Measurements from ENCODE around the gene TSPAN9.

Gene TSPAN9

DNA sequence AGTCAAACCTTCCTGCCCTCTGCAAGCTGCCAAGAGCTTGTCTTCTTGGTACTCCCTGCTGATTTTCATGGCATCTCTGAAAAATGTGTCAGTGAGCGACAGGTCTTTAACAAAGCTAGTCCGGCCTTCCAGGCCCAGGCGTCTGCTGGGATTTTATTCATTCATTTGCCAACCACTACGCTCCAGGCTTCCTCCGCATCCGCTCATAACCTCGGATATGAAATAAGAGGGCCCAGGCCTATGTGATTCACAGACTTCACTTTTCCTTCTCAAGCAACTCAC is 13.8 kb downstream of the TSPAN9 start:
- Histone ChIP-seq H3K9me2 (replicated peaks; ENCODE audit: insufficient read depth, low read length) (no peaks in the 10 kb centered on the region), H3K9ac (ENCODE audit: low read length) (no peak overlapping the region), H3F3A (ENCODE audit: insufficient read depth) (no peaks in the 10 kb centered on the region), H3K4me2 (ENCODE audit: low read depth, low read length, poor library complexity, severe bottlenecking) (no peak overlapping the region), H3K79me2 (ENCODE audit: insufficient read depth, low read length) (no peaks in the 10 kb centered on the region), H3K4me3 (ENCODE audit: insufficient read depth, low read length, poor library complexity, severe bottlenecking) (no peak overlapping the region), H3K36me3 (ENCODE audit: low read length) (no peaks in the 10 kb centered on the region), H3K27ac (ENCODE audit: low read depth, low read length) (no peak overlapping the region), H4K20me1 (ENCODE audit: low read depth, low read length) (no peaks in the 10 kb centered on the region), H2AFZ (ENCODE audit: low read depth, low read length, severe bottlenecking) (no peak overlapping the region), H3K9me3 (ENCODE audit: insufficient read depth, low read length) (no peaks in the 10 kb centered on the region), H3K27me3 (ENCODE audit: low read length) (no peaks in the 10 kb centered on the region)
- no peak for TF ChIP-seq EZH2phosphoT487 (conservative IDR thresholded peaks at IDR 0.05; ENCODE audit: low read length)
- TF ChIP-seq, protein P1, sequence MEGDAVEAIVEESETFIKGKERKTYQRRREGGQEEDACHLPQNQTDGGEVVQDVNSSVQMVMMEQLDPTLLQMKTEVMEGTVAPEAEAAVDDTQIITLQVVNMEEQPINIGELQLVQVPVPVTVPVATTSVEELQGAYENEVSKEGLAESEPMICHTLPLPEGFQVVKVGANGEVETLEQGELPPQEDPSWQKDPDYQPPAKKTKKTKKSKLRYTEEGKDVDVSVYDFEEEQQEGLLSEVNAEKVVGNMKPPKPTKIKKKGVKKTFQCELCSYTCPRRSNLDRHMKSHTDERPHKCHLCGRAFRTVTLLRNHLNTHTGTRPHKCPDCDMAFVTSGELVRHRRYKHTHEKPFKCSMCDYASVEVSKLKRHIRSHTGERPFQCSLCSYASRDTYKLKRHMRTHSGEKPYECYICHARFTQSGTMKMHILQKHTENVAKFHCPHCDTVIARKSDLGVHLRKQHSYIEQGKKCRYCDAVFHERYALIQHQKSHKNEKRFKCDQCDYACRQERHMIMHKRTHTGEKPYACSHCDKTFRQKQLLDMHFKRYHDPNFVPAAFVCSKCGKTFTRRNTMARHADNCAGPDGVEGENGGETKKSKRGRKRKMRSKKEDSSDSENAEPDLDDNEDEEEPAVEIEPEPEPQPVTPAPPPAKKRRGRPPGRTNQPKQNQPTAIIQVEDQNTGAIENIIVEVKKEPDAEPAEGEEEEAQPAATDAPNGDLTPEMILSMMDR (IDR thresholded peaks at IDR 0.05; ENCODE audit: insufficient read depth, low read length, poor library complexity, severe bottlenecking): no peak

DNA sequence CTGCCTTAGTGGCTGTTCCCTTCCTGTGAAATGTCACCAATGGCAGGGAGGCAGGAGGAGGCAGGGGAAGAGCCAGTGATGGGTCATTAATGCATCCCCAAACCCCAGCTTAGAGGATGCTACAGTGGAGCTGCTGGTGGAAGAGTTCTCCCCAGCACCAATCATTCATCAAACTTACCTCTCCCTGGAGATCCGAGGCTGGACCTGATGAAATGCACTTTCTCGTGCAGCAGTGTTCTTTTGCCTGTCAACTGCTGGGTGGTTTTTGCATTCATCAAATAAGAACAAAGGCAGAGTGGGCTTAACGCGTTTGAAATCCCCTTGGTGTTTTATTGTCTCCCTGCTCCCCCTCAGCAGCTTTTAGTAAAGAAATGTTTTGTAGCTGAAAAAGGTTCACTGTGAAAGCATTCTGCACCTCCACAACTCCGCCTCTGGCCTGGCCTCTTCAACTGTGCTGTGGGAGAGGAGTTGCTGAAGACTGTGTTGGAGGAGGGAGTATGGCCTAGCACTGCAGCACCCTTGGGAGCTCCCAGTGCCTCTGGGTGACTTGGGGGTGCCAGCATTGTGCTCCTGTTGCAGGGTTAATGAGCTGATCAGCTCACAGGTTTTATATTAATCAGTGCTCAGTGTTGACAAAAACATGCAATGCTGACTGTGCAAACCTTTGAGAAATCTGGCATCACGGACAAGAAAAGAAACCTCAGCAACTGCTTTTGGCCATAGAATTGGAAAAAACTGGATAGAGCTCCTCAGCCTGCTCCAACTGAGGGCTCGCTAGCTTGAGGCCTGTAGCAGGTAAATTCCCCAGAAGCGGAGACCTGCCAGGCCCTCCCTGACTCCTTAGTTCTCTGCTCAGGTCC is 14.4 kb downstream of the TSPAN9 start:
- TF ChIP-seq EZH2phosphoT487 (conservative IDR thresholded peaks at IDR 0.05; ENCODE audit: low read length): no peak
- TF ChIP-seq, protein P1 (IDR thresholded peaks at IDR 0.05; ENCODE audit: insufficient read depth, low read length, poor library complexity, severe bottlenecking): no peak
- Histone ChIP-seq H3K4me2 (ENCODE audit: low read depth, low read length, poor library complexity, severe bottlenecking) (no peak overlapping the region), H3F3A (ENCODE audit: insufficient read depth) (no peaks in the 10 kb centered on the region), H4K20me1 (ENCODE audit: low read depth, low read length) (no peaks in the 10 kb centered on the region), H3K9me2 (replicated peaks; ENCODE audit: insufficient read depth, low read length) (no peaks in the 10 kb centered on the region), H3K27ac (ENCODE audit: low read depth, low read length) (no peak overlapping the region), H3K9ac (ENCODE audit: low read length) (no peak overlapping the region), H3K79me2 (ENCODE audit: insufficient read depth, low read length) (no peaks in the 10 kb centered on the region), H3K36me3 (ENCODE audit: low read length) (no peaks in the 10 kb centered on the region), H2AFZ (ENCODE audit: low read depth, low read length, severe bottlenecking) (no peak overlapping the region), H3K9me3 (ENCODE audit: insufficient read depth, low read length) (no peaks in the 10 kb centered on the region), H3K4me3 (ENCODE audit: insufficient read depth, low read length, poor library complexity, severe bottlenecking) (no peak overlapping the region), H3K27me3 (ENCODE audit: low read length) (no peaks in the 10 kb centered on the region)

DNA sequence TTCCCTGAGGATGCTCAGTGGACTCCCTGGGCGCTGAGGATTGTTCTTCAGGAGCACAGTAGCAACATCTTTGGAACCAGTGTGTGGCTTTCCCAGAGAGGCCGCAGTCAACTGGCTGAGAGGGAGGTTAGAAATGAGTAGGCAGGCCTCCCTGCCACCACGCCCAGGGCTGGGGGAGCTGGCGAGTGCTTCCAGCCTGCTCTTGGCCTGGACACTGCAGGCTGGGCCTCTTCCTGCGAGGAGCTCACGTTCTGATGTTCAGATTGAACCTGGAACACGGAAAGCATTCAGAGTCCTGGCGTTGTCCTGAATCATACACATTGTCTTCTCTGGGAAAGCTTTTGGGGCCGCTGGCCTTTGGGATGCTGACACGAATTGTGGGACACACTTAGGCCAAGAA is 15.6 kb downstream of the TSPAN9 start:
- Histone ChIP-seq H3K9me3 (ENCODE audit: insufficient read depth, low read length) (no peaks in the 10 kb centered on the region), H3K9ac (ENCODE audit: low read length) (no peak overlapping the region), H3K4me2 (ENCODE audit: low read depth, low read length, poor library complexity, severe bottlenecking) (no peak overlapping the region), H3K79me2 (ENCODE audit: insufficient read depth, low read length) (no peaks in the 10 kb centered on the region), H3K4me3 (ENCODE audit: insufficient read depth, low read length, poor library complexity, severe bottlenecking) (no peak overlapping the region), H2AFZ (ENCODE audit: low read depth, low read length, severe bottlenecking) (no peak overlapping the region), H3K27ac (ENCODE audit: low read depth, low read length) (no peak overlapping the region), H3K36me3 (ENCODE audit: low read length) (no peaks in the 10 kb centered on the region), H3F3A (ENCODE audit: insufficient read depth) (no peaks in the 10 kb centered on the region), H4K20me1 (ENCODE audit: low read depth, low read length) (no peaks in the 10 kb centered on the region), H3K27me3 (ENCODE audit: low read length) (no peaks in the 10 kb centered on the region), H3K9me2 (replicated peaks; ENCODE audit: insufficient read depth, low read length) (no peaks in the 10 kb centered on the region)
- TF ChIP-seq, protein P1 (IDR thresholded peaks at IDR 0.05; ENCODE audit: insufficient read depth, low read length, poor library complexity, severe bottlenecking): no peak
- TF ChIP-seq EZH2phosphoT487 (conservative IDR thresholded peaks at IDR 0.05; ENCODE audit: low read length): no peak

Data from SU-DHL-6 (cell line).